GM20000 (cell line): Measurements from ENCODE around the gene PCYOX1L.
"Not testable (repeated sequence)": the region's sequence is repeated elsewhere in the genome, so short reads cannot be mapped to it uniquely, and the experiment has no call there.

Source experiments
- DNase-seq: peaks from one replicate; pipeline ENCODE4 v3.0.0; 2012; ENCODE audit warnings: low spot score
- TF ChIP-seq, protein P1 (sequence below): IDR thresholded peaks from 2 replicates; pipeline ENCODE4 v1.5.1; 2012; ENCODE audit warnings: mild to moderate bottlenecking, control low read depth; ENCODE audit errors: extremely low read depth, missing control alignments

Gene PCYOX1L

DNA sequence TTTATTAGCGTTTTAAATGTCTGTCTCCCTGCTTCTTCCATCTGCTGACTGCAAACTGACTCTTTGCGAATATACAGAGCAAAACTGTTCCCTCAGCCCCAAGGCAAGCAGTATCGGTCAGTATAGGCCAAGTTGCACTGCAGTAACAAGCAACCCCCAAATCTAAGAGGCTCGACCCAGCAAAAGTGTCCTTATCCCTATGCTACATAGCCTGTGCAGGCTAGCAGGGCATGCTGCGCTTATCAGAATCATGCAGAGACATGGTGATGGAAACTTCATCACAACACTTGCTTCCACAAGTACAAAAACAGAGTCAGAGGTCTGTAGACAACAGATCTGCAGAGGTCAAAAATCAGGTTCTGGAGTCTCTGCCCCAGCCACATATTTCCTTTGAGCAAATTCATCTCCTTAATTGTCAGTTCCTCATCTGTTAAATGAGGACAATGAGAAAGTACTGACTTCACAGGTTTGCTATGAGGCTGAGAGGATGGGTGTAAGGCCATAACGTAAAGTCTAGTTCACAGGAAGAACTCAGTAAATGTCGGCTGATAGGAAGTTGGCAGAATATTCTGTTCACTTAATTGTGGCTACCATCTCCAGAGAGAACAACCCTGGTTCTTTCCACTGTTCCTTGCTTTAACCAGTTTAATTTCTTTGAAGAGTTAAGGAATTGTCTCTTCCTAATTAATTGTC is 30.8 kb downstream of the PCYOX1L start:
- TF ChIP-seq, protein P1, sequence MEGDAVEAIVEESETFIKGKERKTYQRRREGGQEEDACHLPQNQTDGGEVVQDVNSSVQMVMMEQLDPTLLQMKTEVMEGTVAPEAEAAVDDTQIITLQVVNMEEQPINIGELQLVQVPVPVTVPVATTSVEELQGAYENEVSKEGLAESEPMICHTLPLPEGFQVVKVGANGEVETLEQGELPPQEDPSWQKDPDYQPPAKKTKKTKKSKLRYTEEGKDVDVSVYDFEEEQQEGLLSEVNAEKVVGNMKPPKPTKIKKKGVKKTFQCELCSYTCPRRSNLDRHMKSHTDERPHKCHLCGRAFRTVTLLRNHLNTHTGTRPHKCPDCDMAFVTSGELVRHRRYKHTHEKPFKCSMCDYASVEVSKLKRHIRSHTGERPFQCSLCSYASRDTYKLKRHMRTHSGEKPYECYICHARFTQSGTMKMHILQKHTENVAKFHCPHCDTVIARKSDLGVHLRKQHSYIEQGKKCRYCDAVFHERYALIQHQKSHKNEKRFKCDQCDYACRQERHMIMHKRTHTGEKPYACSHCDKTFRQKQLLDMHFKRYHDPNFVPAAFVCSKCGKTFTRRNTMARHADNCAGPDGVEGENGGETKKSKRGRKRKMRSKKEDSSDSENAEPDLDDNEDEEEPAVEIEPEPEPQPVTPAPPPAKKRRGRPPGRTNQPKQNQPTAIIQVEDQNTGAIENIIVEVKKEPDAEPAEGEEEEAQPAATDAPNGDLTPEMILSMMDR = no peak
- no peak for DNase-seq

DNA sequence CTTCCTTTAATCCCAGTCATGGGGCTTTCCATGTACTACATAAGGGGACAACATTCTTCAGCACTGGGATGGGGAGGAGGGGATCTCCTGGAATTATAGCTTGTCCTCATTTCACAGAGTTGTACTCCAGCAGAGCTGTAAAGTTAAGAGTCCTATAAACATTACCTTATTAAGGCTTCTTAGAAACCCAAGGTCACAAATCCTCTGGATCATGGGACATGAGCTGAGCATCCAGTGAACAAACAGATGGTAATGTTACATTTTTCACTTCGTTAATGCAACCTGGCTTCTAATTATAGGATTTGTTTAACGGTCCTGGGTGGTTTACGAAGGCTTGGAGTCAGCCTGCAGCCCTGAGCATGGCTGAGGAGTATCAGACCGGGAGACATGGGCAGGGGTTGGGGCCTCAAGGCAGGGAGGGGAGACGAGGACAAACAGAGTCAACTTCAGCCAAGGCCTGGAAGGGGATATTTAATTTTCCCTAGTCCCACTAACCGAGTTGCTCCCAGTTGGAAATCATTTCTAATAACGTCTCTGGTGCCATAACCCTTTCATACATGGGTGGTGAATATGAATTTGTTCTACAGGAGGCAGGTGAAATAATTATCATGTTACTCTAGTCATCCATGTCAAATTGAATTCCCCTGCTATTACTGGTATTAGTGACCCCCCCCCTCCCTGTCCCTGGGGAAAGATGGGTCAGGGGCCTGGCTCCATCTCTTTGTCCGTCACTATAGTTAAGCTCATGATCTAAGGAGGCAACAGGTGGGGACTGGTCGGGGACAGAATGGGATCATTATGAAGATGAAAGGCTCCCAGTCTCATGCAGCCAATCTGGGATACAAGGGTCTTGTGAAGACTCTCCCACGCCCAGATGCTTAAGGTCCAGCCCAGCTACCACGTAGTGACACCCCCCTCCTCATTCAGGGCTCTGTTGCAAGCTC is 32.0 kb downstream of the PCYOX1L start:
- TF ChIP-seq, protein P1 = no peak

DNA sequence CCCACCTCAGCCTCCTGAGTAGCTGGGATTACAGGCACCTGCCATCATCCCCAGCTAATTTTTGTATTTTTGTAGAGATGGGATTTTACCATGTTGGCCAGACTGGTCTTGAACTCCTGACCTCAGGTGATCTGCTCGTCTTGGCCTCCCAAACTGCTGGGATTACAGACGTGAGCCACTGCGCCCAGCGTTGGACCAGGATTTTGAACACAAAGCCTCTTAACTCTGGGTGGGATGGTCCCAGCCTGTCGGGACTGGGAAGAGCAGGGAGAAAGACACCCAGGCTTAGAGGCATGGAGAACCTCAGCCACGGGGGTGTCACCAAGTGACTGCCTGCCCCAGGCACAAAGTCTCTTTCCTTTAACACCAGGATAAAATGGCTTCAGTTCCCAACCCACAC is 33.2 kb downstream of the PCYOX1L start:
- not testable (repeated sequence) for DNase-seq

More for the DNA sequence above, 32.0 kb downstream of the PCYOX1L start:
- DNase-seq = no peak

DNA sequence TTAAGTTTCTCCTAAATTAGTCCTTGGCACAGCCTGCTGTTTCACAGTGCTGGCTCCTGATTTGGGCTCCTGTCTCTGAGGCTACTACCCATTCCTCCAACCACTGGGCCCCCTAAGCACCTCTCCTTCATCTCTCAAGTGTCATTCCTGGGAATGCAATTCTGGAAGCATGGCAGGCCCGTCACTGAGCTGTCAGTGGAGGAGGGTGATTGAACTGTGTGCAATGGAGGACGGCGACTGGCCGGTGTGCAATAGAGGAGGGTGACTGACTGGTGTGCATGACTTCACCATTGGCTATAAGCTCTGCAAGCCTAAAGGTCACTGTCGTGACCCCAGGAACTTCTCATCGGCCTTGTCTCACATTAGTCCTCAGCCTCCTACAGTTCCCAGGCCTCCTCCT is 33.7 kb downstream of the PCYOX1L start:
- no peak for DNase-seq
- TF ChIP-seq, protein P1 = no peak

DNA sequence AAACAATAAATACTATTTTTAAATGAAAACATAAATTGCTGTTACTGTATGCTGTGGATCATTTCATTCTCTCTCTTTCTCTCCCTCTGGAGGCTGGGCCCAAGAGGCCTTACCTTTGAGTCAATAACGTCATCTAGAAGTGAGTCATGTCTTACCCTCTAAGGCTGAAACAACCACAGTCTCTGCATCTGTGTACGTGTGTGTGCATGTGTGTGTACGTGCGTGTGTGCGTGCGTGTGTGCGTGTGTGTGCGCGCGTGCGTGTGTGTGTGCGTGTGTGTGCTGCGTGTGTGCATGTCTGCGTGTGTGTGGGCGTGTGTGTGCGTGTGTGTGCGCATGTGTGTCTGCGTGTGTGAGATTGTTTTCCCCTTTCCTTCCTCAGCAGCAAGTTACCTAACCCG is 34.9 kb downstream of the PCYOX1L start:
- no peak for DNase-seq
- TF ChIP-seq, protein P1 = no peak

DNA sequence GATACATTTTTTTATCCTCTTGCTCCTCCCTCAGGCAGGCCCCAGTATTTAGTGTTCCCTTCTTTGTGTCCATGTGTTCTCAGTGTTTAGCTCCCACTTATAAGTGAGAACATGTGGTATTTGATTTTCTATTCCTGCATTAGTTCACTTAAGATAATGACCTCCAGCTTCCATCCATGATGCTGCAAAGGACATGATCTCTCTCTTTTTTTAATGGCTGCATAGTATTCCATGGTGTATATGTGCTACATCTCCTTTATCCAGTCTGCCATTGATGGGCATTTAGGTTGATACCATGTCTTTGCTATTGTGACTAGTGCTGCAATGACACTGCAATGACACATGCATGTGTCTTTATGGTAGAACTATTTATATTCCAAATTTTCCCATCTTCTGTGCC is 37.1 kb downstream of the PCYOX1L start:
- DNase-seq = not testable (repeated sequence)

DNA sequence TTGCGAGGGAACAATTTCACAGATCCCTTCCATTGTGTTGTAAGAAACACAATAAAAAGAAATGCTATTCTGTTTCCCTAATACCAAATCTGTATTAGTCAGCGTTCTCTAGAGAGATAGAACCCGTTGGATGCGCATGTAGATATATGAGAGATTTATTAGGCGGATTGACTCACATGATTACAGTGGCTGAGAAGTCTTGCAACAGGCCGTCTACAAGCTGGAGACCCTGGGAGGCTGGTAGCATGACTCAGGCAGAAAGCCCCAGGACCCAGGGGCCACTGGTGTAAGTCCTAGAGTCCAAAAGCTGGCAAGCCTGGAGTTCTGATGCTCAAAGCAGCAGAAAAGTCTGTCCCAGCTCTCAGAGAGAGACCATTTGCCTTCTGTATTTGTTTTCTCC is 39.7 kb downstream of the PCYOX1L start:
- no peak for DNase-seq
- TF ChIP-seq, protein P1 = no peak

DNA sequence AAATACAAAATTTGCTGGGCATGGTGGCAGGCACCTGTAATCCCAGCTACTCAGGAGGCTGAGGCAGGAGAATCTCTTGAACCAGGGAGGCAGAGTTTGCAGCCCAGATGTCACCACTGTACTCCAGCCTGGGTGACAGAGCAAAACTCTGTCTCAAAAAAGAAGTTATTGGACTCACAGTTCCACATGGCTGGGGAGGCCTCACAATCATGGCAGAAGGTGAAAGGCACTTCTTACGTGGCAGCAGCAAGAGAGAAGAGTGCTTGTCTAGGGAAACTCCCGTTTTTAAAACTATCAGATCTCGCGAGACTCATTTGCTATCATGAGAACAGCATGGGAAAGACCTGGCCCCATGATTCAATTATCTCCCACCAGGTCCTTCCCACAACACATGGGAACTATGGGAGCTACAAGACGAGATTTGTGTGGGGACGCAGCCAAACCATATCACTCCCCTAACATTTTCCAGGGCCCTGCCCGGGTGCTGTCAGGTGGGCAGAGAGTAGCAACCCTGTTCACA is 41.0 kb downstream of the PCYOX1L start:
- DNase-seq = not testable (repeated sequence)

DNA sequence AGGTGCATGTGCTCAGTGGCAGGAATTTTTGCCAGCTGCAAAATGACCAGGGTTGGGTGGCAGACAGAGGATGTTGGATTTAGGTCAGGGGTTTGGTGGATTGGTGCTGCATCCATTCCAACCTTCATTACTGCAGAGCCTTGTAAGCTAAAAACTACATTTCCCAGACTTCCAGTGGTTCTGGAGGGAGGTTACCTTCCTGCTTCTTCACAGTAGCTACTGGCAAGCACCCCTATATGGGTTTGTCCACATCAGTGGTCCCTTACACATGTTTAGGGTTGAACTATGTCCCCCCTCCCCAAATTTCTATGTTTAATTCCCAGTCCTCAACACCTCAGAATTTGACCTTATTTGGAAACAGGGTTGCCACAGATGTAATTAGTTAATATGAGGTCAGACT is 41.9 kb downstream of the PCYOX1L start:
- TF ChIP-seq, protein P1 = no peak
- no peak for DNase-seq
